Measurements from ENCODE around the gene POLD1. TPM values are rescaled to one million over a fixed set of nuclear protein-coding genes. Genes with fewer than 3 reads are reported as not detected.

Gene POLD1
- total and polyA plus RNA-seq, 3 donors from 2014 or later: 30.7 to 51.7 (median 42.2) TPM

DNA sequence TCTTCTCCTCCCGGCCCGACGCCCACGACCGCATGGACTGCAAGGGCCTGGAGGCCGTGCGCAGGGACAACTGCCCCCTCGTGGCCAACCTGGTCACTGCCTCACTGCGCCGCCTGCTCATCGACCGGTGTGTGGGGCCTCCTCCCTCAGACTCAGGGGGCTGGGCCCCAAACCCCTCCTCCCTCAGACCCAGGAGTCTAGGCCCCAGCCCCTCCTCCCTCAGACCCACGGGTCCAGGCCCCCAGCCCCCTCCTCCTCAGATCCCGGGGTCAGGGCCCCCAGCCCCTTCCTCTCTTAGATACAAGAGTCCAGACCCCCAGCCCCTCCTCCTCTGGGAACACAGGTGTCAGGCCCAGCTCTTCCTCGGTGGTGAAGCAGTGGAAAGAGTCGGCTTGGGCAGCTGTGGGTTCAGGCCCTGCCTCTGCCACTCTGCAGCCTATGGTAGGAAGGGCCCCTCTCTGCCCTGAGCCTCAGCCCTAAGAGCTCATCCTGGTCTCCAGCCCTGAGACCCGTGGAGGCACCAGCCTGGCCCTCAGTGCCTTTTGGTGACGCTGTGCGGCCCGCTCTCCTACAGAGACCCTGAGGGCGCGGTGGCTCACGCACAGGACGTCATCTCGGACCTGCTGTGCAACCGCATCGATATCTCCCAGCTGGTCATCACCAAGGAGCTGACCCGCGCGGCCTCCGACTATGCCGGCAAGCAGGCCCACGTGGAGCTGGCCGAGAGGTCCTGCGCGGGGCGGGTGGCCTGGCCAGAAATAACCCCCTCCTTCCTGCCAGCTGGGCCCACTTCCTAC is 30.9 kb downstream of the POLD1 start:
- WGBS, 2 donors: 36 to 81% methylated on average over 14 to 31 of the region's 37 CpGs
- H3K36me3 ChIP-seq (ENCODE audit: low read depth, missing control alignments): no peaks in the 10 kb centered on the region
- H3K9me3 ChIP-seq: no peaks in the 10 kb centered on the region
- H3K4me3 ChIP-seq: no peak overlapping the region
- H3K4me1 ChIP-seq: peaks cover 7% of the 10 kb centered on the region
- TF ChIP-seq CTCF (IDR thresholded peaks at IDR 0.05): peak; percentile 48 to 87 (median 74)
- TF ChIP-seq POLR2A (IDR thresholded peaks at IDR 0.05): no peak
- intact Hi-C loops (cut with DNase I; ENCODE audit: low total_unique reads): loop anchor here (10.0 kb wide), 1 partner anchor 50 kb away; the partner anchor contains the start of gene NAPSA
- no peak overlapping the region for H3K27ac ChIP-seq
- peak; percentile 79 for DNase-seq
- H3K27me3 ChIP-seq: no peaks in the 10 kb centered on the region

DNA sequence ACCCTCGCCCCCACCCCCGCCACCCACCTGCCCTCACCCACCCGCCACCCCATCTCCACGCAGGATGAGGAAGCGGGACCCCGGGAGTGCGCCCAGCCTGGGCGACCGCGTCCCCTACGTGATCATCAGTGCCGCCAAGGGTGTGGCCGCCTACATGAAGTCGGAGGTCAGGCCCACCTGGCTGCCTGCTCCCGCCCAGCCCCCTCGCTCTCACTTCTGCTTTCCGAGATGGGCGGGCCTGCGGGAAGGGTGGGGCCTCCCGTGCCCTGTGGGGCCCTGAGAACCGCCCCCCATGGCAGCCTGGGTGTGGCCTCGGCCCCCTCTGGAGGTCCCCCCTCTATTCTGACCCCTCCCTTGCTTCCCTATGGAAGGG is 31.5 kb downstream of the POLD1 start:
- intact Hi-C loops (cut with DNase I; ENCODE audit: low total_unique reads): loop anchor here (10.0 kb wide), 1 partner anchor 51 kb away; the partner anchor contains the start of gene NAPSA
- no peak overlapping the region for H3K4me3 ChIP-seq
- H3K9me3 ChIP-seq: no peaks in the 10 kb centered on the region
- H3K27ac ChIP-seq: no peak overlapping the region
- no peaks in the 10 kb centered on the region for H3K27me3 ChIP-seq
- no peaks in the 10 kb centered on the region for H3K36me3 ChIP-seq (ENCODE audit: low read depth, missing control alignments)
- DNase-seq: peak; percentile 28
- peaks cover 7% of the 10 kb centered on the region for H3K4me1 ChIP-seq
- WGBS, 2 donors: 91 to 93% methylated on average over 4 to 20 of the region's 22 CpGs
- no peak for TF ChIP-seq CTCF (IDR thresholded peaks at IDR 0.05)
- no peak for TF ChIP-seq POLR2A (IDR thresholded peaks at IDR 0.05)

- no peak overlapping the region for H3K4me3 ChIP-seq
- 79 to 90% methylated on average over 7 to 34 of the region's 35 CpGs for WGBS, 2 donors
- H3K4me1 ChIP-seq: peaks cover 7% of the 10 kb centered on the region
- no peaks in the 10 kb centered on the region for H3K27me3 ChIP-seq
- no peaks in the 10 kb centered on the region for H3K9me3 ChIP-seq
- TF ChIP-seq CTCF (IDR thresholded peaks at IDR 0.05) (no peak), POLR2A (IDR thresholded peaks at IDR 0.05) (no peak)
- H3K36me3 ChIP-seq (ENCODE audit: low read depth, missing control alignments): no peaks in the 10 kb centered on the region
- intact Hi-C loops (cut with DNase I; ENCODE audit: low total_unique reads): loop anchor here (10.0 kb wide), 1 partner anchor 52 kb away; the partner anchor contains the start of gene NAPSA
- no peak for DNase-seq
- H3K27ac ChIP-seq: no peak overlapping the region
Measured at GRCh38 chr19:50416034-50416977, 32.2 kb downstream of the POLD1 start.

DNA sequence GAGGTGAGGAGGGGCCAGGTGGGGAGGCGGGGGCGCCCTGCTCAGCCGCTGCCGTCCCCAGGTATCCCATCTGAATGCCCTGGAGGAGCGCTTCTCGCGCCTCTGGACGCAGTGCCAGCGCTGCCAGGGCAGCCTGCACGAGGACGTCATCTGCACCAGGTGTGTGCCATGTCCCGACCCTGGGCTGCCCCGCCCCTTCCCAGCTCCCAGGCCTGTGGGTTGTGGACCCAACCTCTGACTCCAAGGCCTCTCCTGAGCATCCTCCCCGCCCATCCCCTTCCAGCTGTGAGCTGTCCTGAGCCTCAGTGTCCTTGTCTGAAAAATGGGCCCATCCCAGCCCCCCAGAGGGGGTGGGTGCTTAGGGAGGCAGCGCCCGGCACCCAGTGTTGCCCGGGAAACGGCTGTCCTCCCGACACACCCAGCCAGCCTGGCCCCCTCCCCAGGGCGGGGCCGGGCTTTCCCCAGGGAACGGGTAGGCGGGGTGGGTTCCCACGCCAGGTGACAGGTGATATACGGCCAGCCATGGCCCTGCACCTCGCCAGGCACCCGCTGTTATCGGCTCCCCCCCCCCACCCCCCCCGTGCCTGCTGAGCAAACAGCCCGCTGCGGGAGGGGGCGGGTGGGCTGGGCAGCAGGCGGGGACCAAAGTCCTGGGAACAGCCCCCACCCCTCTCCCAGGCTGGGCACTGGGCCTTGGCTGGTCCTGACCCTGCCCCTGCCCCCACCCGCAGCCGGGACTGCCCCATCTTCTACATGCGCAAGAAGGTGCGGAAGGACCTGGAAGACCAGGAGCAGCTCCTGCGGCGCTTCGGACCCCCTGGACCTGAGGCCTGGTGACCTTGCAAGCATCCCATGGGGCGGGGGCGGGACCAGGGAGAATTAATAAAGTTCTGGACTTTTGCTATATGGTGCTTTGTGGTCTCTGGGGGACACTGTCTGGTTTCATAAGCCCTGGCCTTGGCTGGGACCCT is 33.2 kb downstream of the POLD1 start:
- Histone ChIP-seq H3K4me3 (no peak overlapping the region), H3K36me3 (ENCODE audit: low read depth, missing control alignments) (no peaks in the 10 kb centered on the region), H3K4me1 (peaks cover 7% of the 10 kb centered on the region), H3K9me3 (no peaks in the 10 kb centered on the region), H3K27ac (no peak overlapping the region), H3K27me3 (no peaks in the 10 kb centered on the region)
- intact Hi-C loops (cut with DNase I; ENCODE audit: low total_unique reads): loop anchor here (10.0 kb wide), 1 partner anchor 53 kb away; the partner anchor contains the start of gene NAPSA
- TF ChIP-seq POLR2A (IDR thresholded peaks at IDR 0.05) (no peak), CTCF (IDR thresholded peaks at IDR 0.05) (no peak)
- DNase-seq: no peak
- WGBS, 2 donors: 83 to 89% methylated on average over 7 to 42 of the region's 42 CpGs
